Right cardiac atrium (tissue), 5 donors: ENCODE results near the gene KANSL3. TPM values are rescaled to one million over a fixed set of nuclear protein-coding genes. Genes with fewer than 3 reads are reported as not detected.
"Not testable (repeated sequence)": the region's sequence is repeated elsewhere in the genome, so short reads cannot be mapped to it uniquely, and the experiment has no call there.

Experiments used
- ATAC-seq, 2 donors: fragments of 200-7000 bp; cut with Tn5 transposase; one replicate each; pipeline versions ENCODE4 v1.8.0 to v1.9.1; 2020; ENCODE audit warnings: moderate library complexity in 2 of 2, mild to moderate bottlenecking in 1 of 2
- DNase-seq, 3 donors: peaks; one replicate each; pipeline ENCODE4 v3.0.0-alpha.2; 2020
- H3K27ac ChIP-seq: one replicate; pipeline ENCODE4 v1.5.1; 2013; ENCODE audit warnings: mild to moderate bottlenecking, low read length, control low read depth, moderate library complexity
- H3K27me3 ChIP-seq: one replicate; pipeline ENCODE4 v1.6.1; 2013; ENCODE audit not compliant: control insufficient read depth, insufficient read depth
- H3K4me1 ChIP-seq: one replicate; pipeline ENCODE4 v1.6.1; 2013; ENCODE audit warnings: low read length; ENCODE audit not compliant: control insufficient read depth, insufficient read depth
- H3K4me3 ChIP-seq: one replicate; pipeline ENCODE4 v1.5.1; 2013; ENCODE audit warnings: low read length, control low read depth
- H3K9me3 ChIP-seq: one replicate; pipeline ENCODE4 v1.6.1; 2013; ENCODE audit warnings: low read length; ENCODE audit not compliant: control insufficient read depth
- WGBS: extraction: QIAGEN DNeasy Blood & Tissue Kit; methylation state at CpG from one replicate; pipeline ENCODE4 v1.1.7; 2013; 5-methylcytosine and 5-hydroxymethylcytosine counted together
- intact Hi-C, 4 donors: fragments of 100-400 bp; cut with DNase I; formaldehyde crosslinking; loops; one replicate each; pipeline versions ENCODE4 v1.11.0 to v1.14.0; 2022 to 2023
- polyA plus RNA-seq: library from polyadenylated mRNA; stranded (reverse); fragments of 200-250 nt; gene quantifications from one replicate; pipeline ENCODE4 v1.2.3, GENCODE V29; 2013
- total RNA-seq, 4 donors: library from RNA; stranded (reverse); fragmentation: NEBNext Ultra II Directional; extraction: Animal tissue kit (Norgen Biotek cat#: 25700); gene quantifications; one replicate each; pipeline ENCODE4 v1.2.1, GENCODE V29; 2021
- donor health status: healthy with polysubstance abuse.
- donor health status: DM: no; HTN: yes; CAD: no.
- donor health status: DM: no; HTN: no; CAD: no.
- donor health status: DM: no; HTN: yes; CAD: no; lungs with severe emphysema.
- donor health status: DM: yes; HTN: yes; CAD: no.

The KANSL3 gene
- total and polyA plus RNA-seq, 5 donors, result 14.5 to 40.9 (median 34.5) TPM

GRCh38 chr2:96654791-96655190 is 16.7 kb upstream of the KANSL3 start:
- WGBS, result 90% methylated on average over 7 of the region's 7 CpGs
- H3K27ac ChIP-seq, DNase-seq, intact Hi-C loops, H3K9me3 ChIP-seq, ATAC-seq, H3K27me3 ChIP-seq, H3K4me3 ChIP-seq, H3K4me1 ChIP-seq: not testable (repeated sequence)

DNA sequence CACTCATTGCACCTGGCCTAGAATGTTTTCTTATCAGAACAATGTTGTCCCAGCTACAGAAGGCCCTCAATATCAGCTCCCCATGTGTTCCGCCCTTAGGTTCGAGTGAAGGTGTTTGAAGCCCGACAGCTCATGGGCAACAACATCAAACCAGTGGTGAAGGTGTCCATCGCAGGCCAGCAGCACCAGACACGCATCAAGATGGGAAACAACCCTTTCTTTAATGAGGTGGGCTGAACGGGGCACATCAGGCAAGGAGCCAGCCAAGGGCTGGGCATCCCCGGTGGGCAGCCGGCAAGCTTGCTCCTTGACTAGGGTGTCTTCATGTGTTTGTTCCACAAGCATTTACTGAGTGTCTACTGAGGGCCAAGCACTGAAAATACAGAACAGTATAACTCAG is 13.7 kb upstream of the KANSL3 start:
- Histone ChIP-seq H3K27ac (no peak overlapping the region), H3K4me1 (no peaks in the 10 kb centered on the region), H3K9me3 (no peaks in the 10 kb centered on the region), H3K4me3 (no peak overlapping the region), H3K27me3 (no peaks in the 10 kb centered on the region)
- DNase-seq (no peak), ATAC-seq (no peak)
- intact Hi-C loops, result no loop called here
- 88% methylated on average over 8 of the region's 8 CpGs for WGBS

DNA sequence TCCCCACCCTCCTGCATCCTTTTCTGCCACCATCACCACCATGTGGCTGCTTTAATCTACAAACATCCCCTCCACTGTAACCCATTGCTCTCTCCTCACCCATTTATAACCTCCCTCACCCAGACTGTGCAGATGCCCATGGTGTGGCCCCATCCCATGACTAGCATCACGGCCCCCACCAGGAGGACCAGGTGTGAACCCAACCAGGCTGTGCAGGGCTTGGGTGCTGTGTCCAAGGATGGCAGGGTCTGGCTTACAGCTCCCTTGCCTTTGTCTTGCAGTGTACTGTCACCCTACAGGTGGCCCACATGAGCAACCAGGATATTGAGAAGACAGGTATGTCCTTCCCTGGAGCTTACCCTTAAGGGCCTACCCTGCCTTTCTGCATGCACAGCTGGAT is 11.2 kb upstream of the KANSL3 start:
- H3K27ac ChIP-seq, result no peak overlapping the region
- intact Hi-C loops, result no loop called here
- no peak for ATAC-seq

DNA sequence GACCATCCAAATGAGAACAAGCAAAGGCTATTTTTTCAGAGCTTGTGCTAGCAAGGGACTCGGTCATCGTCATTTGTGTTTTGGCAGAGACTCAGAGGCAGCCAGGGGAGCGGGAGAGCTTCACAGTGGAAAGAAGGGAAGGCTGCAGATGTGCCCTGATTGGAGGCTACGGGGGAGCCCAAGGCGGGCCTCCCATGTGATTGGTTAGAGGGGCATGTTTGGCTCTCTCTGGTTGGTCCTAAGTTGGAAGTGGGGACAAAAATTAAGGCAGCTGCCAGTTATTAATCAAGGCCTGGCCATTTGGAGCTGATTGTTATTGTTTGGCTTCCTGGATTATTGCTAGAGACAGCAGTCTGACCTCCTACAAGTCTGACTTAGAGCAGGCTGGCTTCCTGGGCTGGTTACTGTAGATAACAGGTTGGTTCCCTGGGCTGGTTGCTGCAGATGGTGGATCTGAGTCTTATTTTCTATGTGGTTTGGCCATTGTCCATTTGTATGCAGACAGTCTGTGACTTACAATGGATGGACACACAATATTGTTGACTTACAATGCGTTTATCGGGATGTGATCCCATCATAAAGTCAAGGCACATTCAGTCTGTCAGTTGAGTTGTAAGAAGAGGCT is 10.3 kb upstream of the KANSL3 start:
- DNase-seq, result no peak
- H3K4me3 ChIP-seq, result no peak overlapping the region
- intact Hi-C loops, result no loop called here
- no peaks in the 10 kb centered on the region for H3K4me1 ChIP-seq
- WGBS, result 91% methylated on average over 7 of the region's 7 CpGs
- no peaks in the 10 kb centered on the region for H3K27me3 ChIP-seq
- ATAC-seq, result no peak
- no peak overlapping the region for H3K27ac ChIP-seq
- no peaks in the 10 kb centered on the region for H3K9me3 ChIP-seq

More for the DNA sequence above, 11.2 kb upstream of the KANSL3 start:
- no peaks in the 10 kb centered on the region for H3K9me3 ChIP-seq
- DNase-seq, result no peak
- H3K4me3 ChIP-seq, result no peak overlapping the region
- WGBS, result 93% methylated on average over 1 of the region's 1 CpG
- no peaks in the 10 kb centered on the region for H3K27me3 ChIP-seq
- H3K4me1 ChIP-seq, result no peaks in the 10 kb centered on the region

GRCh38 chr2:96647681-96648080 is 9.6 kb upstream of the KANSL3 start:
- intact Hi-C loops, result no loop called here
- no peak overlapping the region for H3K27ac ChIP-seq
- DNase-seq (no peak), ATAC-seq (no peak)
- no peak overlapping the region for H3K4me3 ChIP-seq
- no peaks in the 10 kb centered on the region for H3K9me3 ChIP-seq
- no peaks in the 10 kb centered on the region for H3K27me3 ChIP-seq
- H3K4me1 ChIP-seq, result no peaks in the 10 kb centered on the region
- WGBS, result 93% methylated on average over 6 of the region's 6 CpGs

DNA sequence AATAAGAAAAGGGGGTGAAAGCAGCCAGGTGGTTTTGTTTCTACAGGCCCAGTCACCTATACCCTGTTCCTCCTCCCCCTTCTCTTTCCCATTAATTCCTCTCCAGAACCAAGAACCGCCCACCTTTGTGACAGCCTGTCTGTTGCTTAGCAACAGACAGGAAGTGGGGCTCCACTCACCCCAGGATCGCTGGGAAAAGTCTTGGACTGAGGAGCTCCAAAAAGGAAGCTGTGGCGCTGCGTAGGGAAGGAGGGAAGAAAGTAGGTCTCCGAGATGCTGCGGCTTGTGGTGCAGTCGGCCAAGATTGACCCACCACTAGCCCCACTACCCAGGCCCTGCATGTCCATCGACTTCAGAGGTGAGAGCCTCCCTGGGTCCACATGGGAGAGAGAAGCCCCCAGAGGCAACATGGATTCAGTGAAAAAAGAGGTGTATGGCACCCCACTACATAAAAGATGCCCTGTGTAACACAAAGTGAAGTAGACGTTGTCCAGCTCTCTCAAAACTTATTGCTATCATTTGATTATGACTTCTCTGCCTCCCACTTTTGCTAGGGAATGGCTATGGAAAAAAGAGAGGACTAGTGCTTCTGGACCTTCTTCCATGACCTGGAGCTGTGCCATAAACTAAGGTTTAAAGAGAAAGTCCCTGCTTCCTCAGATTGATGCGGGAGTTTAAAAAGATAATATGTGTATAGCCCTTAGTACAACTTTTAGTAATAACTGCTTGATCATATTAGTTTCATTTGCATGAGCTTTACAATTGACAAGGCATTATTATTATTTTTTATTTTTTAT is 4.7 kb upstream of the KANSL3 start, which contains the start of gene FER1L5:
FER1L5 (plus strand) TSS at position 201 of the 797 bp plus-strand sequence; CDS start at position 274, 73 bp downstream.
- WGBS, result 26% methylated on average over 10 of the region's 10 CpGs
- no peaks in the 10 kb centered on the region for H3K9me3 ChIP-seq
- H3K27me3 ChIP-seq, result no peaks in the 10 kb centered on the region
- intact Hi-C loops, result loop anchor here in 1 of 4 donors (5.0 kb wide), 1 partner anchor 115 kb away; no protein-coding TSS in a partner anchor
- H3K4me1 ChIP-seq, result no peaks in the 10 kb centered on the region
- H3K27ac ChIP-seq, result no peak within 1 kb of the TSS
- peak; percentile 50 to 69 (median 63) for DNase-seq
- peak; percentile 26 to 44 for ATAC-seq
- peak within 1 kb of the TSS; percentile 21 for H3K4me3 ChIP-seq

GRCh38 chr2:96637385-96638143 is 548 bp downstream of the KANSL3 start:
- Histone ChIP-seq H3K4me3 (peak overlapping the region; percentile 72), H3K27ac (peak overlapping the region; percentile 82), H3K27me3 (no peaks in the 10 kb centered on the region), H3K9me3 (no peaks in the 10 kb centered on the region), H3K4me1 (peaks cover 6% of the 10 kb centered on the region)
- intact Hi-C loops, result loop anchor here in 1 of 4 donors (10.0 kb wide), 1 partner anchor 127 kb away; the partner anchor contains the start of gene CNNM4
- DNase-seq, result peak; percentile 93 to 96 (median 96)
- peak; percentile 94 to 95 for ATAC-seq
- WGBS, result under 1% methylated on average over 50 of the region's 50 CpGs

DNA sequence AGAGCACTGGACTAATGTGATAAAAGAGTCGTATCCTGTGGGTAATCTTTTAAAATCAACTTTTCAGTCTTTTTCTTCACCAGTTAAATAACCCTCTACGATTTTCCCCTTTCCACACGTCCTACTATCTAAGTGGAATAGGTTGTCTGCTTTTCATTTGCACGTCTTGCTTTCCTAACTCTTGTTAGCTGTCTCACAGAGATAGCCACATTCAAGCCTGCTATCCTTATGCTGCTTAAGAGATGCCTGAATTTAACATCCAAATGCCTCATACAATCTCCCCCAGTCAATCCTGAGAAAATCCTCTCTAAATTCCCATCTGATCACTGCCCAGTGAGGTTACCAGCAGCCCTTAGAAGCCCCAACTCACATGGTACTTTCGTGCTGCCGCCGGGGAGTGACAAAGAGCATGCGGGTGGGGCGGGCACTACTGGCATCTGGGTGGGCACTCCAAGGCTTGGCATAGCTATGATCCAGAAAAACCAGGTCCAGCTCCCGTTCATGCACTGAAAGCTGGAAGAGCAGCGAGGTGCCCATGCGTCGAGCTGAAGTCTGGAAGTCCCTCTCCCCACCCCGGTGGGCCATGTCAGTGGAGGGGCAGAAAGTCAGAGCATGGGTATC is 1.5 kb downstream of the KANSL3 start:
- Histone ChIP-seq H3K27ac (peak overlapping the region; percentile 70), H3K4me3 (peak overlapping the region; percentile 72), H3K27me3 (no peaks in the 10 kb centered on the region), H3K4me1 (peaks cover 10% of the 10 kb centered on the region), H3K9me3 (no peaks in the 10 kb centered on the region)
- DNase-seq (peak; percentile 28 to 66 (median 61)), ATAC-seq (peak in 1 of 2 donors; percentile 5)
- intact Hi-C loops, result loop anchor here in 1 of 4 donors (10.0 kb wide), 1 partner anchor 128 kb away; the partner anchor contains the start of gene CNNM4
- WGBS, result 28% methylated on average over 14 of the region's 14 CpGs

DNA sequence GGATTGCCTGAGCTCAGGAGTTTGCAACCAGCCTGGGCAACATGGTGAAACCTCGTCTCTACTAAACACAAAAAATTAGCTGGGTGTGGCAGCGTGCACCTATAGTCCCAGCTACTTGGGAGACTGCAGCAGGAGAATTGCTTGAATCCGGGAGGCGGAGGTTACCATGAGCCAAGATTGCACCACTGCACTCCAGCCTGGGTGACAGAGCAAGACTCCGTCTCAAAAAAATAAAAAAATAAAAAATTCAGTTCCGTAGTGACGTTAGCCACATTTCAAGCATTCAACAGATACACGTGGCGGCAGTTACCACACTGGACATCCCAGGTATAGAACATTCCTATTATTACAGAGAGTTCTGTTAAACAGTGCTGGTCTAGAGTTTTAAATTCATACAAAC is 4.5 kb downstream of the KANSL3 start:
- no peak overlapping the region for H3K27ac ChIP-seq

DNA sequence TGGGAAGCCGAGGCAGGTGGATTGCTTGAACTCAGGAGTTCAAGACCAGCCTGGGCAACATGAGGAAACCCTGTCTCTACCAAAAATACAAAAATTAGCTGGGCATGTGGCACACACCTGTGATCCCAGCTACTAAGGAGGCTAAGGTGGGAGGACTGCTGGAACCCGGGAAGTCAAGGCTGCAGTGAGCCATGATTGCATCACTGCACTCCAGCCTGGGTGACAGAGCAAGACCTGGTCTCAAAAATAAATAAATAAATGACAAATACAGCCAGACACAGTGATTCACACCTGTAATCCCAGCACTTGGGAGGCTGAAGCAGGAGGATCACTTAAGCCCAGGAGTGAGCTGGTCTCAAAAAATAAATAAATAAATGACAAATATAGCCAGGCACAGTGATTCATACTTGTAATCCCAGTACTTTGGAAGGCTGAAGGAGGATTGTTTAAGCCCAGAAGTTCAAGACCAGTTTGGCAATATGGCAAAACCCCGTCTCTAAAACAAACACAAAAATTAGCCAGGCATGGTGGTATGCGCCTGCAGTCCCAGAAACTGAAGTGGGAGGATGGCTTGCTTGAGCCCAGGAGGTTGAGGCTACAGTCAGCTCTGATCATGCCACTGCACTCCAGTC is 6.2 kb downstream of the KANSL3 start:
- Histone ChIP-seq H3K4me3 (no peak overlapping the region), H3K27me3 (no peaks in the 10 kb centered on the region), H3K4me1 (peaks cover 9% of the 10 kb centered on the region), H3K27ac (peak overlapping the region; percentile 23), H3K9me3 (no peaks in the 10 kb centered on the region)
- 80% methylated on average over 4 of the region's 4 CpGs for WGBS
- ATAC-seq (no peak), DNase-seq (no peak)
- intact Hi-C loops, result loop anchor here in 1 of 4 donors (10.0 kb wide), 1 partner anchor 133 kb away; the partner anchor contains the start of gene CNNM4

More for the DNA sequence above, 4.5 kb downstream of the KANSL3 start:
- Histone ChIP-seq H3K27me3 (no peaks in the 10 kb centered on the region), H3K4me1 (peaks cover 10% of the 10 kb centered on the region), H3K4me3 (no peak overlapping the region), H3K9me3 (no peaks in the 10 kb centered on the region)
- ATAC-seq (no peak), DNase-seq (no peak)
- 84% methylated on average over 9 of the region's 9 CpGs for WGBS
- intact Hi-C loops, result loop anchor here in 1 of 4 donors (10.0 kb wide), 1 partner anchor 131 kb away; the partner anchor contains the start of gene CNNM4
